Hypothalamus (tissue), 51 donors: ENCODE results near the gene CORO7.

Experiments used
- DNase-seq, 51 donors: peaks; one replicate each; lab custom pipeline; 2025; lab: John Stamatoyannopoulos, UW

CORO7 gene

DNA sequence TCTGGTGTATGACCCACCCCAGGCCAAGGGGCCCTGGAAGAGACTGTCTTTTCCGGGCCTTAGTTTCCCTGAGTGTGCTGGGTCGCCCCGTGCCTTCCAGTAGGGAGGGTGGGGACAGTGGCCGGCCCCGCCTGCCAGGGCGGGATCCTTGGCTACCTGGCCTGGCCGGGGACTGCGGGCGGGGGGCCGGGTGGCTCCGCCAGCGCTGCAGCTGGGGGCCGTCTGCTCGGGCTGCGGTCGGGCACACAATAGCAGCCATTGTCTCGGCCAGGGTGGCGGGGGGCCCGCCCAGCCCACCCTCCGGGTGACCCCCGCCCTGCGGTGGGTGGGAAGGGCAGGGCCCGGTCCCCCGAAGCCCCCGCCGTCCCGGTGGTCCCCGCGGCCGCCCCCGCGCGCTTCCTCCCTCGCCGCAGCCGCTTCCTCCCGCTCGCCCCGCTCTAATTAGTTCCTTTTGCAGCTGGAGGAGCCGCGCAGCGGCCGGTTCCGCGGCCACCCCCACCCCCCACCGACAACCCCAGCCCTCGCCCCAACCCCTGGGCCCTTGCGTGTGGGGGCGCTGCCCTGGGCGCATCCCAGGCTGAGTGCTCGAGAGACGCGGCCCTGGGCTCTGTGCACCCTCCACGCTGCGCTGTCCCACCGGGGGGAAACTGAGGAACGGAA, 88.9 kb downstream of the CORO7 start:
- peak in 5 of 51 donors; percentile 21 to 48 (median 41) for DNase-seq

DNA sequence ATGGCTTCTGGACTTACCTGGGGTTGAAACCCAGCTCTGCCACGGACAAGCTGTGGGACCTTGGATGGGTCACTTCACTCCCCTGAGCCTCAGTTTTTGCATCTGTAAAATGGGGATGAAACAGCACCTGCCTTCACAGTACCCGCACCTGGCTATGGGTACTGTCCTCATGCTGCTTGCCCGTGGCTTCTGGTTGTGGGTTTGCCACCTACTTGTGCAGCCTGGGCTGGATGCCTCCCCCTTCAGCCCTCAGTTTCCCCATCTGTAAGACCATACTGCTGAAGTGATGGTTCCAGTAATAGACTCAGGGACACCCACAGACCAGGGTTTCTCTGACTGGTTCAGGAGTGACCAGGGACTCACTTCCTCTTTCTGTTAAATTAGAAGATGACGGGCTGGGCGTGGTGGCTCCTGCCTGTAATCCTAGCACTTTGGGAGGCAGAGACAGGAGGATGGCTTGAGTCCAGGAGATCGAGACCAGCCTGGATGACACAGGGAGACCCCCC, 91.1 kb downstream of the CORO7 start:
- DNase-seq: no peak

DNA sequence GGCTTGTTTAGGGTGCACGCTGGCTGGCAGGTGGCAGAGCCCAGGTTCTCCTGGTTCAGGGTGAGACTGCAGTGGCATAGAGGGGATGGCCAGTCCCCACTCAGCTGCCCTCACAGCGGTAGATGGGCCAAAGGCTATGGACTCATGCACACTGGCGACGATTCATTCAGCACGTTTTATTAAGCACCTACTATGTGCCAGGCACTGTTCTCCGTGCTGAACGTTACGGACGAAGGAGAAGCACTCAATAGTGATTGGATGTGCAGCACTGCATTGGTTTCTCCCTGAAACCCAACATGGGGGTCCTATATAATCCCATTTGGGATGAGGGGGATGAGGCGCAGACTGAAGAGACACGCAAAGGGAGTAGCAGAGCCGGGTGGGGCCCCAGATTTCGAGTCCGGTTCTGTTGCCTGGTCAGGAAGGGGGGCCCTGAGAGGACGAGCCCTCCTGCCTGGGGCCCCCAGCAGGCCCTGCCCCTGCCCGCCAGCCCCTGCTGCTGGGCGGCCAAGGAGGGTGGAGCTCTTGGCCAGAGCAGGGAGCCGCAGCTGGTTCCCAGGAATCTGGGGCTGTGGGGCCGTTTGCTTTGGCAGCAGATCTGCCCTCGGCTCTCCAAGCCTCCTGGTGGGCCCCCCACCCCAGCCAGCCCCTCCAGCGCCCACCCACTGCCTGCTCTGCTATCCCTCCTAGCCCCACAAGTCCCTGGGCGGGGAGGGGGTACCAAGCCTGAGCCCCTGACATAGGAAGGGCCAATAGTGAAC, 91.7 kb downstream of the CORO7 start:
- no peak for DNase-seq

DNA sequence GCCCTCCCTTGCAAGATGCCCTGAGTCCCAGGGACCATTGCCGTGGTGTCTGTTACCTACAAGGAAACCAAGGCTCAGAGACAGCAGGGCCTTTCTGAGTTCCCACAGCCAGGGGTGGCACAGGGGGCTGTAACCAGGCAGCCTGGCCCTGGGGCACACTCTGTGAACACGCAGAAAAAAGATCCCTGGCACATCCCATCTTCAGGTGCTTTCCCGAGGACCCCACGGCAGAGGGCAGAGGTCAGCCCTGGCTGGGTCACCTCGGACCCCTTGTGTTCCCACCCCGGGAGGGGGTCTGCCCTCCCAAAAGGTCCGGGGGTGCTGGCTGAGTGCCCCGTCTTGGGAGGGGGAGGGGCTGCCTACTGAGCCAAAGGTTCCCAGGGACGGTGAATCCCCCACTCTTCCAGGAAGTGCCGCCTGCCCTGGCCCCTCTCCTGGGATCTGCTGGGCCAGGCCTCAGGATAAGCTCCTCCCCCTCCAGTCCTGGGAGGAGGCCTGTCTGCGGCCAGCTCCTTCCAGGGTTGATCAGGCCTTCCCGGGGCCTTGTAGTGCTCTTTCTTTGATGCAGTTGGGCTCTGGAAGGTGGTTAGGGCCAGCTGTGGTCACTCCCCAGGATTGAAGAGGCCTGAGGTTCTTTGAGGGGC, 92.4 kb downstream of the CORO7 start:
- peak in 3 of 51 donors; percentile 12 to 14 (median 13) for DNase-seq

DNA sequence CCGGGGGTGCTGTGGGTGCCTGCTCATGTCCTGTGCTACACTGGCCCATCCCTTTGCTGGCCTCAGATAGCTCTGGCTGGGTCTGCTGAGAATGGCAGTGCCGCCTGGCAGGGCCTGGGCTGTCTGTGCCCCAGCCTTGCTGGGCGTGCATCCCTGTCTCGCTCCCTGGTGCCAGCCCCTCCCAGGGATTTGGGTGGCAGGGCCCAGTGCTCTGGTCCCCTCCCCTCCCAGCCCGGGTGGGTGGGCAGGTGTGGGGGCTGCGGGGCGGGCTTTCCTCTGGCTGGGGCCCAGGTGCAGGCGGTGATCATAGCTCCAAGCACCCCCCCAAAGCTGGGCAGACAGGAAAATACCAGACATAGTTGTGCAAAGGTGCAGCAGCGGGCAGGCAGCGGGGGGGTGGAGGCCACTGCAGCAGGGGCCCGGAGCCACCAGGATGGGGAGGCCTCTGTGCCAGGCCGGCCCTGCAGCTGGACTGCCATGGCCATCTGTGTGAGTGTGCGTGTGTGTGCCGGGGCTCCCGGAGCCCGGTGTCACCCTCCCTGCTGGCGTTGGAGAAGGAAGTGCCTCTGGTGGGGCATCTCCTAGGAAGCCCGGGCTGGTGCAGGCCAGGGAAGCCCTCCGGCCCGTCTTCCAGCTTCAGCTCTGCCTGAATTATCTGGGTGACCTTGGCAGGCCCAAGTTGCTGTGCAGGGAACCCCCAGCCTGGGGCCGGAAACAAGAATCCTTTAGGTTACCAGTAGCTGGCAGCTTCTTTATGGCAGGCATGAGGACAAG, 93.1 kb downstream of the CORO7 start:
- DNase-seq: peak in 25 of 51 donors; percentile 6 to 74 (median 32)

DNA sequence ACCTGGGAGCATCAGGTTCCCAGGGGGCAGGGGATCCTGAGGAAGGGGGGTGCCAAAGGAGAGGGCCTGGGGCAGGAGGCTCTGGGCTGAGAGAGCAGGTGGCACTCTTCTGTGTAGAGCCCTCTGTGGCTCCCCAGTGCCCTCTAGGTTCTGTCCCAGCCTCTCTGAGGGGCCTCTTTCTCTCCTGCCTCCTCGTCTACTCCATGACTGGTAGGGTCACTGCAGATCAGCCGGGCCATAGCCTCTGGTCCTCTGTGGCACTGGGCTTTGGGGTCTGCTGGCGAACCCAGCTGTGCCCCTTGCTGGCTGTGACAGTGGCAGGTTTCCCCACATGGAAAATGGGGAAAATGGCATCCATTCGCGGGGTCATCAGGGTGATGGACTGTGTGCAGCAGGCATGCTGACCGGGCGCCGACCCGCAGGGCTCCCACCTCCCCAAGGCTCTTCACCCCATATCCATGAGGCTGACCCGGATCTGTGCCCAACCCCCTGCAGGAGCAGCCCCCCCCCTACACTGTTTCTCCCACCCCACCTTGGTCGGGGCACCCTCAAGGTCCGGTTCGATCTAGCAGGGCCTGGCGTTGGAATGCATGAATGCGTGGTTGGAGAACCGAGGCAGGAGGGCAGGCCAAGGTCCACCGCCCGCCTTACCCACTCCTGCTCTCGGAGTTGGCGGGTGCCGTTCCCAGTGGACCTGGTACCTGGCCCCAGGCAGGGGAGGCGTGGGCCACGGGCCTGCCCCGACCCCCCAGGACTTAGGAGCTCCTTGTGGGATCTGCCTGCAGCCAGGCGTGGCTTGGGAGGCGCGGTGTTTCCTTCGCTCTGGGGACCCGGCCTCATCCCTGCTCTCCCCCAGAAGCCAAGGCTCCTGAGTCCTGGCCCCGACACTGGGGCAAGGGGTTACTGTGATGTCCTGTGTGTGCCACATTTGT, 94.0 kb downstream of the CORO7 start:
- no peak for DNase-seq

GRCh38 chr16:4321286-4322120, 94.9 kb downstream of the CORO7 start:
- DNase-seq: no peak

- DNase-seq: no peak
Measured at GRCh38 chr16:4320571-4321137, 95.7 kb downstream of the CORO7 start.

DNA sequence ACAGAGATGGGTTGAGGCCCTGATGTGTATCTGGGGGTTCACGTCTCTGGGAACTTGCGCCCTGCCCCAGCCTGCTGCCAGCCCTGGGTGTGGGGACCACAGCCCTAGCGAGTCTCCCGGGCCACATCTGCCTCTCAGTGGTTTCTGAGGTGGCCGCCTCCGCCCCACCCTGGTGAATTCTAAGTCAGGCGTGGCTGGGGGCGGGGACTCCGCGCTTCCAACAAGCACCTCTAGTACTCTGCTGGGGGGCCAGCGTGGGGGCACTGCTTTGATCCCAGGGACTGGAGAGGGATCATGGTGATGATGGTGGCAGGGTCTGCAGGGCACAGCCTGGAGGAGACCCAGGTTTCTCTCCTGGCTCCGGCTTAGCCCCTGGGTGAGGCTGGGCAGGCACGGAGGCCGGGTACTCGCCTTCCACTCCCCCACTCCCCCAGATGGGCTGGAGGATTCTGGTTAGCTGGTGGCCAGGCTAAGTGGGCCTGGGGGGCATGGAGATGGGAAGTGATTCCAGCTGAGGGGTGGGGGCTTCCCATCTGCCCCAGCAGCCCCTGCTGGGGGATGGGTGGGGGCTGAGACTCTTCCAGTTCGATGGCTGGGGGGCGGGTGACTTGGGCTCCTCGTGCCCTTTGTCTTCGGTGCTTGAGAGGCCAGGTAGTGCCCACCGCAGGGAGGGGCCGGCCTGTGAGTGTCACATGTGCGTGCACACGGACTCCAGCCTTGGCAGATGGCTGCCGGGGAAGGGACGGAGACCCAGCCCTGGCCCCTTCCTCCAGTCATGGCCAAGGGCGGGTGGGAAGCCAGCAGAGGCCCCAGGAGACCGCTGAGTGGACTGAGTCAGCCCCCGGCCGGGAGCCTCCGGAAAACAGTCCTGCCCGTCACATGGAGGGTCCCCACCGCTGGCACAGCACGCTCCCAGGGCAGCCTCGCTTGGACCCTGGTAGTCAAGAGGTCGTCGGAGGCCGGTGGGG, 96.7 kb downstream of the CORO7 start:
- no peak for DNase-seq

GRCh38 chr16:4318967-4319366, 97.4 kb downstream of the CORO7 start:
- no peak for DNase-seq

- DNase-seq: no peak
Measured at GRCh38 chr16:4318451-4318910, 97.9 kb downstream of the CORO7 start.

DNA sequence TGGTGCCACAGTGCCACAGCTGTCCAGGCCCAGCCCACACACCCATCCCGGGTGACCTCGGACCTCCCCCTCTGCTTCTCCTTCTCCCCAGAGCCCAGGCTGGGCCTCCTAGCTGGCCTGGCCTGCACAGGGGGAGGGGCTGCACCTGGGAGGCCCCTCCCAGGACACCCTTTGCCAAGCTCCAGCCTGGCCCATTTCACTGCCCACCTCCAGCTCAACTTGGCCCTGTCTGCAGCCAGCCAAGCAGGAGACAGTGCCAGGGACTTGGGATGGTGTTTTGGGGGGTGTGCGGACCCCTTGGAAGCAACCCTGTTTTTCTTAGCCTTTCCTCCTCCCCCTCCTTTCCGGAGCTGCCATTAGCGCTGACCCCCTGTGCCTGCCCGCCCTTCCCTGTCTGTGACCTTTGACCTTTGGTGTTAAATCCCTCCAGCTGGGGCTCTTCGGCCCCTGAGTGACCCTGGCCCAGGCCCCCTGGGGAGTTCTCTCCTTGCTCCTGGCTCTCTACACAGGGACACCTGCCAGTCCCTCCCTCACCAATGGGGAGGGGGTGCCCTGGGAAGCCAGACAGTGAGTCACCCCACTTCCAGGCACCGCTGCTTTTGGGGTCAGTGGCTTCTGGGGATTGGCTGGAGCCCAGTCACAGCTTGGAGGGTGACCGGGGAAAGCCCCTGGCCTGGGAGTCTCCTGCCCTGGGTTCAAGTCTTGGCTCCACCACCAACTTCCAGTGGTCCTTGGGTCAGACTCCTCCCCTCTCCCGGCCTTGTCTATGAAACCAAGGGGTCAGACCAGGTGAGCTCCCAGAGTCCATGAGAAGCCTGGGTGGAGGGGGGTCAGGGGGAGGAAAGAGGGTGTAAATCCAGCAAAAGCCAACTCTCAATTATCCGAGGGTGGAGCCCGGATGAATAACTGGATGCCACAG, 98.6 kb downstream of the CORO7 start:
- DNase-seq: peak in 5 of 51 donors; percentile 7 to 57 (median 40)

DNA sequence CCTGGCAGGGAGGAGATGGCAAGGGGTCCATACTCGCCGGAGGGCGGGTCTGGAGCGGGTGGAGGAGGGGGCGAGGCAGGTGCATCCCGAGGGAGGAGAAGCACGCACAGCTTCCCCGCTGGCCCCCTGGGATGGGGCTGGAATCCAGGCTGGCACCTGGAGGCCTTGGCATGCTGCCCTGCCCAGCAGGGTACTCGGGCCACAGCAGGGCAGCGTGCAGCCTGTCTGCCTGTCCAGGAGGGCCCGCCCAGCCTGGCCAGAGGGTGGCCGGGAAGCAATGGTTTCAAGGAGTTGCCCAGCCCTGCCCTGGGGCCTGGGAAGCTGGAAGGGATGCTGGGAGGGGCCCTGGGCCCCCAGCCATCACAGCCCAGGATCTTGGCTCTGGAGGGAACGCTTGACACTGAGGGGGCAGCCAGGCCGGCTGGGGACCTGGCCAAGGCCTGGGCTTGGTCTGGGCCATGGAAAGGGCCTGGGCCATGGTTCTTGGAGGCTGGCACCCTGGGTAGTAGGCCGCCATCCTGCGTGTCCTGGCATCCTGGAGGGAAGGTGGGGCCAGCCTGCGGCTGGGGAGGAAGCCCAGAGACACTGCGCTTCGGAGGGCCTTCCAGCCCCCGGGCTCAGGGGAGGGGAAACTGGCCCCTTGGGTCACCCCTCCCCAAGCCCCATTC, 99.4 kb downstream of the CORO7 start:
- peak in 41 of 51 donors; percentile 17 to 86 (median 57) for DNase-seq

- peak in 7 of 51 donors; percentile 21 to 68 (median 59) for DNase-seq
Measured at GRCh38 chr16:4316108-4316863, 100.1 kb downstream of the CORO7 start.
